Stimulated activated CD4-positive, alpha-beta T cell treated with anti-CD3 and anti-CD28 coated beads, Interleukin-12 subunit alpha, Interleukin-12 subunit beta, amount 100 ng/mL, for 24 hours (primary cell): ENCODE data around the gene ISOC2.
A peak's percentile ranks its signal among the peaks of the same experiment; 100 is the strongest.

Experiments used
- DNase-seq, 2 experiments: peaks; one replicate each; pipeline ENCODE4 v3.0.0-alpha.2; 2020; ENCODE audit warnings: low read depth in 2 of 2

ISOC2 gene

DNA sequence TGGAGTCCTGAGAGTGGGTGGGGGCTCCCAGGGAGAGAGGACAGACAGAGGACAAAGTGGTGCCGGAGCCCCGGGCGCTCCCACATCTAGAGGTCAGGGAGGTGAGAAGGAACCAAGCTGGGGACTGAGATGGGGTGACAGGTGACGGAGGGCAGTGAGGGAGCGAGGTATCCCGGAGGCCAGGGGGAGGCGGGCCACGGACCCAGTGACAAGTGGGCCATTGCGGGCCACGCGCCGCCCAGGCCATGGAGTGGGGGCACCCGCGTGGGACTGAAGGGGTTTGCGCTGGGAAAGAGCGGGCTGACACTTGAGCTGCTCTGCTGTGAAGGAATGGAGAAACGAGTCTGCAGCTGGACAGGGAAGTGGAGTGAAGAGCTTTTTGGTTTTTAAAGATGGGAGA lies 17.6 kb upstream of the ISOC2 start:
- DNase-seq: no peak

DNA sequence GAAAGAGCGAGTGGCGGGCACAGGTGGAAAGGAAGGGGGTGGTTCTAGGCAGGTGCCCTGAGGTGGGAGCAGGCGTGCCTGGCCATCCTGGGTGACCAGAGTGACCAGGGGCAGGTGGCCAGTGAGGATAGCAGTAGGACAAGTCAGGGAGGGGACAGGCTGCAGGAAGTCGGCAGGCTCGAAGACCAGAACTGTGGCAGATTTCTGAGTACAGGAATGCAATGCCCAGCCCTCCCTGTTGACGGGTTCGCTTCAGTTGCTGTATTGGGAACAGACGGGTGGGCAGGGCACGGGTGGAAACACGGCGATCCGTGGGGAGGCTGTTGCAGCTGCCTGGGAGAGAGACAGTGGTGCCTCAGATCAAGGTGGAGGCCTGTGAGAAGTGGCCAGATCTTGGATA lies 16.9 kb upstream of the ISOC2 start:
- no peak for DNase-seq

DNA sequence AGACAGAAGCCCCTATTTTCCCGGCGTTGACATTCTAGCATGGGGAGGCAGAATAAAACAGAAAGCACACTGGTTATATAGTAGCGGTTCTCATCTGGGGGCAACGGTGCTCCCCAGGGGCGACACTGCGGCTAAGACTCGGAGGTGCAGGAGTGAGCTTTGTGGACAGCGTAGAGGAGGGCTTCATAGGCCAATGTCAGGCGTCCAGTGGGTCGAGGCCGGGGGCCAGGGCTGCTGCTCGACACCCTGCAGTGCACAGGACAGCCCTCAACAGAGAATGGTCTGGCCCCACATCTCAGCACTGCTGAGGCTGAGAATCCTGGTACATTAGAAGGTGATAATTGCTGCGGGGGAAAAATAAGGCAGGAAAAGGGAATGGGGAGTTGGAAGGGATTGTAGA lies 16.5 kb upstream of the ISOC2 start:
- no peak for DNase-seq

DNA sequence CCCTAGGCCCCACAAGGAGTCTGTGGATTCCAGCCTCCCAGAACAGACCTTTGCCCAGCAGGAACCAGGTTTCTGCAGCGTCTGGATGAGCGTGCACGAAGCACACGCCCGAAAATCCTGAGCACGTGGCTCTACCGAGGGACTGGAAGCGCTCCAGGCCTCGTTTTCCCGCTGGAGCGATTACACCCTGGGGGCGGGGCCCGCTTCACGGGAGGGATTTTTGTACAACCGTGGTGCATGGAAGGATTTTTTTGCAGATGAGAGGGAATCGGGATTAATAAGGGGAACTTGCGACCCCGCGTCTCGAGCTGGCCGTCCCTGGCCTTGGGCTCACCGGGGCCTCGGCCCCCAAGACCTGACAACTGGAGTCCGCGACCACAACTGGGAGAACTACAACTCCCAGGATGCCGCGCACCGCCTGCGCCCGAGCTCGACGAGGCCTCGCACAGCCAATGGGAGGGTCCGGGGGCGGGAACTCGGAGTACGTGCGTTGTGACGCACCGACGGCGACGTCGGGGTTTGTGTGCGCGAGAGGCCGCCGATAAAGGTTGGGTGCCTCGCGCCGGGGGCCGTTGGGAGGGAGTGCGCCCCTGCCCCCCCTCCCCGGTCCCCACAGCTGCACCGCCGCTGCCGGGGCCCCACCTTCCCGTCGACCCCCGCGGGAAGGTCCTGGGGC lies 14.8 kb upstream of the ISOC2 start, which contains the start of gene ZNF628:
TSS of gene ZNF628 (plus strand) at position 518 of the 676 bp plus-strand sequence. CDS start 3,294 bp downstream, outside the sequence.
- DNase-seq: peak; percentile 93 to 97

DNA sequence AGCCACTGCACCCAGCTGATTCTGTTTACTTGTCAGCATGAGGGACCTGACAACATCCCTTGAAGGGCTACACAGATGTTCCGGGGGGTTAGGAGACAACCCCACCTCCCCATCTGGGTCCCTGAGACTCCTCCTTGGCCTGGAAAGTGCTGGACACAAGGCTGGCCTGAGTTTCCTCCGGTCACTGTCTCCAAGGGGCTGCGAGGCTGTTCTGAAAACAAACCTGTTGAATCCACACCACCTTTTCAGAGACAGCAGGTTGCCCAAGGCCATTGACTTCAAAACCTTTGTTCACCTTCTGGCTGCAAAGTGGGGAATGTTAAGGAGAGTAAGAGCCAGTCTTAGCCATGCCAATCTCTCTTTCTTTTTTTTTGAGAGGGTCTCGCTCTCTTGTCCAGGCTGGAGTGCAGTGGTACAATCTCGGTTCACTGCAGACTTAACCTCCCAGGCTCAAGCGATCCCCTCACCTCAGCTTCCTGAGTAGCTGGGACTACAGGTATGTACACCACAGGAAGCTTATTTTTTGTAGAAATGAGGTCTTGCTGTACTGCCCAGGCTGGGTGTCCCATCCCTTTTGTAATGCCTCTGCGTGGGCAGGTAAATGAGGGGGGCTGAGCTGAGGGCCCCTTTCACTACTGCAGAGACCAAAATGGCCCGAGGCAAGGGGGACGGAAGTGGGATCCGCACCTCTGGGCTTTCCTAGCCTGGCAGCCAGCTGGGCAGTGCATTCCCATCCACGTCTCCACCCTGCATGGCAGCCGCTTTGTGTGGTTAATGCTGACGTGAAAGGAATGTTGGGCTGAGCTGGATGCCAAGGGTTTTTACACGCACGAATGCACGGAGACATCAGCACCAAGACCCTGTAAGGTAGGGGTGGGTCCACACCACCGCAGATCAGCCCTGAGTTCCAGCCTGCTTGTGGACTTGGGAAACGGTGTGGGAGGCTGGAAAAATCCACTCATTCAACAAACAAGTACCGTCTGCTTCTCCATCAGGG lies 13.1 kb upstream of the ISOC2 start:
- DNase-seq: no peak

DNA sequence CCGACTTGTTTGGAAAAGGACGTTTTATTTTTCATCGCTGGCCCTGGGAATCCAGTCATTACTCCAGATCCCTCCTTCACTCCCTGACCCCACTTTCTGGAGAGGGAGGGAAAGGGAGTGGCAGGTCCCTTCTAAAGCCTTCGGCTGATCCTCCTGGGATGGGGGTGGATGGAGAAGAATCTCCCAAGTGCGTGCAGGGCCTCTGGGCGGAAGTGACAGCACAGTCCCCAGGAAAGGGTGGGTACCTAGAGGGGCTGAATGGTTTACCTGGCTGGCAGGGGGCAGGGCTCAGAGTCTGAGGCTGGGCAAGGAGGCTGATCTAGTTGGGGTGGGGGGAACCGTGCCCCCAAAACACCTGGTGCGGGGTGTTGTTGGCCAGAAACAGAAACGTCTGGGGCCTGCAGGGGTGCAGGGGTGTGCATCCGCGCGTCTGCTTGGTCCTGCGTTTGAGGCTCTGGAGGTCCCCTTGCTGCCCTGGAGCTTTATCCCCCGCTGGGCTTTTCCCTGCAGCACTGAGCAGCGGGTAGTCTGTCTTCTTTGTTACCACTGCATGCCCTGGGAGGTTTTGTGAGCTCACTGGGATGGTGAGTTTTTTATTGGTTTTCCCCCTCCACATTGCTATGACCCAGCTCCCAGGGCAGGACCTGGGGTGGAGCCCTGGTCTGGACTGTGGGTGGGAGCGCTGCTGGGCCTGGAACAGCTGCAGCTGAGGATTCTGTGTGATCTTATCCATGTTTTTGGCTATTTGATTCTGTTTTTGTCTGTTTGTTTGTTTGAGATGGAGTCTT lies 12.0 kb upstream of the ISOC2 start:
- DNase-seq: no peak

DNA sequence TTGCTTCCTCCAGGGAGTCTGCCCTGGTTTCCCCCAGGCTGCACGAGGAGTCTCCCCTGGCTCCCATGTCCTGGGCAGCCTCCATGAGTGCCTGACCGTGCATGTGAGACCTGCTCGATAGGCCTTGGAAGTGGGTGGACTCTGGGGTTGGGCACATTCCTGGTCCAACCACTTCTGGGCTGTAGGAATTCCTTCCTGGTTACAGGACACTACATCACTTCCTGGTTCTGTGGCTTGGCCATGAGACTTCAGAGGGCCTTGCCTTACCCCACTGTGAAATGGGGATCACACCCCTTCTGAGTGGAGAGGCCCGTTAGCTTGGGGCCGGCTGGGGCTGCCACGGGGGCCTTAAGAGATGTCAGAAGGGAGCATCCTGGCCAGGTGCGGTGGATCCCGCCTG lies 11.0 kb upstream of the ISOC2 start:
- no peak for DNase-seq

DNA sequence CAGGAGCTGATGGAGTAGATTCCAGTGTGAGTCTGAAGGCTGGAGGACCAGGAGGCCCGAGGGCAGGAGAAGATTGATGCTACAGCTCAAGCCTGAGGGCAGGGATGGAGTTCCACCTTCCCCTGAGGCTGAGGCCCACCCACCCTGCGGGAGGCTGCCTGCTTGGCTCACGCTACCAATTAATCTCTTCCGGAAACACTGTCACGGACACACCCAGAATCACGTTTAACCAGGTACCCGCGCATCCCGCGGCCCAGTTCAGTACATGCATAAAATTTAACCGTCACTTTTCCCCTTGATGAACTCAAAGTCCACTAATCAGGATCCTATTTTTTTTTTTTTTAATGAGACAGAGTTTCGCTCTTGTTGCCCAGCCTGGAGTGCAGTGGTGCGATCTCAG lies 9.8 kb upstream of the ISOC2 start:
- no peak for DNase-seq

DNA sequence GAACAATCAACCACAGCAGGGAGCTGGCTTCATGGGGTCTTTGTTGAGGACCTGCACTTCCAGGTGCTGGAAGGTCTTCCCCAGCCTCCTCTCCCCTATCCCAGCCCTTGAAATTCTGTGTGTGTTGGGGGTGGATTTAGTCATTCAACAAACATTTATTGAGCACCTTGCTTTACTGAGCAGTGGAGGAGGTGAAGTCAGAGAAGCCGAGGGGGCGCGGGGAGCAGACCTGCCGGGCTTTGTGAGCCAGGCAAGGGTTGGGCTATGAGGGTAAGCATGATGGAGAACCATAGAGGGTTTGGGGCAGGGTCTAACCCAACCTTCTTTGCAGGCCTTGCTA lies 6.6 kb upstream of the ISOC2 start:
- DNase-seq: no peak

DNA sequence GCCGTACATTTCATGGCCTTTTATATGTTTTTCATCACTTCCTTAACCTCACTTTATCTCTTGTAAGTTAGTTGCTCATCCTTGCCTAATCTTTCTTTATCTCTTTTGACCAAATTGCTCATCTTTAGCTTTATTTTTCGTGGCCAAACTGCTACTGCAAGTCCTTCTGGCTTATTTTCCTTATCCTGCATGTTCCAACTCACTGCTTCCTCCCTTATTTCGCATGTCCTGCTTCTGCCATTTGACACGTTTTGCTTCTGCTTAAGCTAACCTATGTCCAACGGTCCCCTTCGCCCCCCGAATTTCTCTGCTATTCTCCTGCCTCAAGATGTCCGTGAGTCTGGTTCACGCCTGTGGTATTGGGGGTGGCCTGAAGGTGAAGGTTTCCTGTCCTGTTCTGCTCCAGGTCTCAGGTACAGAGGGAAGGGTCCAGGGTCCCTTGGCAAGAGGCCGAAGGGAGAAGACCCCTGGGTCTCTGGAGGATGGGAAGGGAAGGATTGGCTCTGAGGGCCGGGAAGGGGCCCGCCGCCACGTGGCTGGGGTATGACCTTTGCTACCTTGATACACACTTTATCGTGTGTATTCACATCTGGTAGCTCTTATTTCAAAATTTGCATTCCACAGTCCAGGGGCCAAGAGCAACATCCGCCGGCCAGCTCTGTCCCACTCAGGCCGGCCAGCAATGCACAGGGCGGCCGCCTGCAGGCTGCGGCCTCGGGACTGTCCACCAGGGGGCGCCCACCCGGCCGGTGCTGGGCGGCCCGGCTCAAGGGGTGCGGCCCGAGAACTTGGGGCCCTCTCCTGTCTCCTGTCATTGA lies 6.0 kb upstream of the ISOC2 start:
- DNase-seq: peak; percentile 43 to 60

DNA sequence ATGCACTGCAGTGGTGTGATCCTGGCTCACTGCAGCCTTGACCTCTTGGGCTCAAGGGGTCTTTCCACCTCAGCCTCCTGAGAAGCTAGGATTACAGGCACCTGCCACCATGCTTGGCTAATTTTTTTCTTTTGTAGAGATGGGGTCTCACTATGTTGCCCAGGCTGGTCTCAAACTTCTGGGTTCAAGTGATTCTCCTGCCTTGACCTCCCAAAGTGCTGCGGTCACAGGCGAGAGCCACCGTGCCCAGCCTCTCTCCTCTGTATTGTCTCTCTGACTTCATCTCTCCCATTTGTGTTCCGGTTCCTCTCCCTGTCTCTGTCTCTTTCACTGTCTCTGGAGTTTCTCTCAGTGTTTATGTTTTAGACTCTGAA lies 4.8 kb upstream of the ISOC2 start:
- DNase-seq: no peak

DNA sequence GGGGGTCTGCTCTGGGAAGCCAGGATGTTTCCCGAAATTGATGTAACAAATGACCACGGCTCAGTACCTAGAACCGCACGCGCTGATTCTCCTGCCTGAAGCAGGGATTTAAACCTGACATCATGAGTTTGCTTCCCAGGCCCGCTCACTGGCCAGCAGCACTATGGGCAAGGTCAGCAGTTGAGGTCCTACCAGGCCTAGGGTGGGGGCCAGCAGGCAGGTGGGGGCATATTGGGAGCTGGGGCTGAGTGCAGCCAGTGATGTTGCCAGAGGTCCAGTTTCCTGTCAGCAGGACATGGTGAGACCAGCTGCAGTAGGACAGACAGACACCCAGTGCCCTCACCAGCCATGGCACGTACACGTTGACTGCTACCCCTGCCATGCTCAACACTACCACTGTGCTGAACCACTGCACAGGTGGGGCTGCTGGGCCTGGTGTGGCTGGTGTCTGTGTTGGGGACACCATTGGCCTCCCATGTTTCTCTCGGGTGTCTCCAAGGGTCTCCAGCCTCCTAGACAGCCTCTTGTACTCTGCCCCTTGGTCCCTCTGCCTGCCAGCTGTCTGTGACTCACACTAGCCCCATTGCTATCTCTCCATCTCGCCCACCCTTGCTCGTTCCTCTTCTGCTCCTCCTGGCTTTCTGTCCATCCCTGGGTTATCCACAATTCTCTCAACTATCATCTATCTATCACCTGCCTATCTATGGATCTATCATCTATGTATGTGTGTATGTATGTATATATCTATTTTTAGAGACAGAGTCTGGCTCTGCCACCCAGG lies 4.2 kb upstream of the ISOC2 start:
- DNase-seq: no peak

DNA sequence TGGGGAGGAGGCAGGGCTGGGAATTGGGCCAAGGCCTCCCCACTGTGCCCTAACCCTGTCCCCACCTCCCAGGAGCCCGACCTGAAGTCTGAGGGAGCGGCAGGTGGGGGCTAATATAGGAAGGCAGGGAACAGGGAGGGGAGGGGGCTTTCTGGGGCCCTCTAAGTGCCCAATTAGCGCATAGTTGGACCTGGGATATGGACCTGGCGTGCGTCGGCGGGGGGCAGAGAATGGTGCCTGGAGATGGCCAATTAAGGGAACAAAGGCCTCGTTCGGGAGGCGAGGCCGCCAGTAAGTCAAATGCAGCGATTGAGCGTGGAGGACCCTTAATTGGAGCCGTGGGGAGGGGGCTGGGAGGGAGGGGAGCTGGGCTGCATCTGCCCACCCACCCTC lies 3.2 kb upstream of the ISOC2 start, which contains the start of gene C19orf85:
TSS of gene C19orf85 (minus strand) at position 90 of the 393 bp plus-strand sequence. CDS start 197 bp downstream, outside the sequence.
- DNase-seq: no peak

DNA sequence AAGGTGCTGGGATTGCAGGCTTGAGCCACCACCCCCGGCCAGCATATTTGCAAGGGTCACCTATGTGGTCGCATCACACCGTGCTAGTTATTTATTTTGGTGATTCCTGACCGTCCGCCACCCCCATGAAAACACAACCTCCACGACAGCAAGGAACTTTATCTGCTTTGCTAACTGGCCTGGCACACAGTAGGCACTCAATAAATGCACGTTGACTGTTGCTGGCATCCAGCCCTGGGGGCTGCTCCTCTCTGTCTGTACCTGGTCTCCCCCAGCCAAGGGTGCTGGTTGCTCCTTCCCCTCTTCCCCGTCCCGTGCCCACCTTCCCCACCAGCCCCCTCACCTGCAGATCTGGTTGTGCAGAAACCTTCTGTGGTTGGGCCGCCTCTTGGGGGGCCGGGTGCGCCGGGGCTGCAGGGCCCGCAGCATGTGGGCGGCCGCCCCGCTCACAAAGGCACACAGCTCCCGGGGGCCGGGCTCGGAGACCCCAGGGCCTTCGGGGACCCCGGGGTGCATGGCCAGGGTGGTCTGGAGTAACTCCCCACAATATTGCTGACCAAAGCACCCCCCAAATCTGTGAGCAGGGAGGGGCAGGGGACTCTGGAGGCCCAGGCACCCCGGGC lies 2.7 kb upstream of the ISOC2 start:
- no peak for DNase-seq

DNA sequence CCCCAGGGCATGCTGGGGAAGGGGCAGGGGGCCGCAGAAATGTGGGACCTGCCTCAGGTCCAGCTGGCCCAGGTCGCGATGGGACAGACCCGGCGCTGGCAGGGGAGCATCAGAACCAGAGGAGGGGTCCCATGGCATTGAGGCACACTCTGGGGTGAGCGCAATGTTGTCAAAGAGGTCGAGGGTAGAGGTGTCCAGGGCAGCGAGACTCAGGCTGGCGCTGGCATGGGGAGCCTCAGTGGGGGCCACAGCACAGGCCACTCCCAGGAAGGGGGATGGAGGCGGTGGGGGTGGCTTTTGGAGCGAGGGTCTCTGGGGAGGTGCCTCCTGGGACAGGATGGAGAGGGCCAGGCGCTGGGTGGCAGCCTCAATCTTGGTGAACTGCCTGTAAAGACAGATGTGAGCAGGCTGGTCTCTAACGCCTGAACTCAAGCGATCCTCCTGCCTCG lies 2.2 kb upstream of the ISOC2 start:
- no peak for DNase-seq

DNA sequence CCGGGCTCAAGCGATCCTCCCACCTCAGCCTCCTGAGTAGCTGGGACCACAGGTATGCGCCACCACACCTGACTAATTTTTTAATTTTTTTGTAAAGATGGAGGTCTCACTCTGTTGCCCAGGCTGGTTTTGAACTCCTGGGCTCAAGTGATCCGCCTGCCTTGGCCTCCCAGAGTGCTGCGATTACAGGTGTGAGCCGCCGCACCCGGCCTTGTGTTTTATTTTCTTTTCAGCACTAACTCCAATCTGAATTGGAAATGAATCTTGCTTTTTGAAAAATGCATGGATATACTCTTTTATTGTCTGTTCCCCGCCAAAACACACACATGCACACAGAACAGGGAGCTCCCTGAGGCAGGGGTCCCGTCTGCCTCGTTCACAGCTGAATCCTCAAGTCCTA lies 1.3 kb upstream of the ISOC2 start:
- no peak for DNase-seq

DNA sequence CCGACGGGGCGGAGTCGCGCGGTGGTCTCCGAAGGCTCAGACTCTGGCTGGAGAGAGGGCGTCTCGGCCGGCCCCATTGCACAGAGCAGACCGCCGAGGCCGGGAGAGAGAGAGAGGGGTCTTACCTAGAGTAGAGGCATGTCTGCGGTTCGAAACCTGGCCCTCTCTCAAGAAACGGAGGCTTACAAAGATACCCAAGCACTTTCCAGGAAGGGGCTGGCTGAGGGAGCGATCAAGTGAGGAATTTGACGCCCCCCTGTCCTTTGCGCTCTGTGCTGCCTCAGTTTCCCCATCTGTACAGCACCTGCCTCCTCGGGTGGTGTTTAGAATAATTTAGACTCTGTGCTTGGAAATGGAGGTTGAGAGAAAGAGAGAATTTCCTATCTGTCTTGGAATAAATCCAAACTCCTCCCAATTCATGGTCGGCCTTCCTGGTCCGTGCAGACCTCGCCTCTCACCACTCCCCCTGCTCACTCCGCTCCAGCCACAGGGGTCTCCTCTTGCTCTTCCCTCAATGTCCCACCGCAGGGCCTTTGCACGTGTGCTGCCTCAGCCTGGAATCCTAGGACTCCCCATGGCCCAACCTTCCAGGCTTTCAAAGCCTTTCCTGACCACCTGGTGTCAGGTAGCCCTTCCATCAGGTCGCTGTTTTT lies 658 bp upstream of the ISOC2 start:
- no peak for DNase-seq

DNA sequence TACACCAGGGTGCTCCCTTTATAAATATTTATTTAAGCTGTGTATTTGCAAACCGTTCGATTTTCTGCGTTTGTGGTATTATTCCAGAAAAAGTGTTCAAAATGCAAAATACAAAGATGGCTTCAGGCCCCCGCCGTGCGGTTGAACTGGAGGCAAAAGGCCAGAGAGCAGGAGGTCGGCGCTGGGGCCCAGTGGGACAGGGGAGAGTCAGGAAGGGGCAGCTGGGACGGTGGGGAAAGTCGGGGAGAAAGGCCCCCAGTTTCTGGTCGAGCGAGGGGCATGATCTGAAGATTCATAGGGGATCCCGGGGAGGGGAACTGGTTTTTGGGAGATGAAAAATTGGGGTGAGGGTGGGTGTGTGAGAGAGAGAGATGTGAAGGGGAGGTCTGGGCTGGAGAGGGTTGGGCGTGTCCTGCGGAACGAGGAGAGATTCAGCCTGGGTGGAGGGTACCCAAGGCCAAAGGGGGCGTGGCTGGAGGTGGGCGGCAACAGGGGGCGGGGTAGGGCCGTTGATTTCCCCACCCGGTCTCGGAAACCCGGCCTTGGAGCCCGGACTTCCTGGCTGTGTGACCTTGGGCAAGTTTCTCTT lies 678 bp downstream of the ISOC2 start:
- DNase-seq: no peak
